ENCODE data around the gene GGA1. TPM values are rescaled to one million over a fixed set of nuclear protein-coding genes. Genes with fewer than 3 reads are reported as not detected.

Gene GGA1
- polyA plus RNA-seq, 1 of the 3 experiments (the other 2 are of a cell fraction) = 81.1 TPM

GRCh38 chr22:37604074-37604473 is 4.6 kb upstream of the GGA1 start:
- POLR2A ChIA-PET = no interaction called here
- TF ChIP-seq NFIC (IDR thresholded peaks at IDR 0.05; ENCODE audit: borderline replicate concordance) (no peak), IRF3 (IDR thresholded peaks at IDR 0.05; ENCODE audit: low read depth, low read length) (no peak), USF1 (IDR thresholded peaks at IDR 0.05; ENCODE audit: borderline replicate concordance, low read depth) (no peak), MEF2A (IDR thresholded peaks at IDR 0.05; ENCODE audit: borderline replicate concordance, low read depth) (no peak), GATA2 (CRISPR knock-in tag; IDR thresholded peaks at IDR 0.05) (no peak), TEAD4 (IDR thresholded peaks at IDR 0.05; ENCODE audit: borderline replicate concordance, insufficient read depth) (no peak), ELF1 (IDR thresholded peaks at IDR 0.05) (no peak), RCOR1 (IDR thresholded peaks at IDR 0.05; ENCODE audit: low read length) (no peak), REST (IDR thresholded peaks at IDR 0.05; ENCODE audit: low read depth, low read length) (no peak)
- CTCF ChIA-PET = interaction anchor here (0.6 to 3.2 kb wide), 4 partner anchors 12 to 77 kb away, joined by 3 to 15 read pairs (median 6); no protein-coding TSS in a partner anchor
- Histone ChIP-seq H4K20me1 (ENCODE audit: insufficient read depth) (no peaks in the 10 kb centered on the region), H3K4me3 (ENCODE audit: low read depth in 2 of 2, low read length in 1 of 2) (no peak overlapping the region), H3K4me1 (ENCODE audit: control insufficient read depth in 1 of 2, insufficient read depth in 2 of 2, low read depth in 1 of 2, low read length in 1 of 2) (peaks cover 0 to 4% of the 10 kb centered on the region in 2 experiments; a peak in 1 of 4 replicates), H3K9me3 (no peaks in the 10 kb centered on the region), H3K4me2 (no peak overlapping the region), H3F3A (replicated peaks; ENCODE audit: insufficient read depth) (peaks cover 10% of the 10 kb centered on the region), H3K36me3 (replicated peaks in 1 of 2; ENCODE audit: control insufficient read depth in 1 of 2, insufficient read depth in 2 of 2, low read length in 1 of 2) (no peaks in the 10 kb centered on the region), H3K9ac (no peak overlapping the region), H3K27ac (ENCODE audit: low read depth in 2 of 2, low read length in 1 of 2) (no peak overlapping the region), H2AFZ (ENCODE audit: low read depth) (no peak overlapping the region), H3K9me2 (no peaks in the 10 kb centered on the region), H3K79me2 (ENCODE audit: insufficient read depth) (peaks cover 2% of the 10 kb centered on the region; the same call in 1 of the 2 replicates), H3K27me3 (ENCODE audit: insufficient read depth) (no peaks in the 10 kb centered on the region)
- DNase-seq = no peak
- 92% methylated on average over 6 of the region's 6 CpGs for WGBS (ENCODE audit: low lambda C conversion rate)

- H3K4me1 ChIP-seq (ENCODE audit: control insufficient read depth in 1 of 2, insufficient read depth in 2 of 2, low read depth in 1 of 2, low read length in 1 of 2) = peaks cover 0 to 8% of the 10 kb centered on the region in 2 experiments; a peak in 1 of 4 replicates
- no peaks in the 10 kb centered on the region for H3K9me2 ChIP-seq
- H3K9me3 ChIP-seq = no peaks in the 10 kb centered on the region
- H3F3A ChIP-seq (replicated peaks; ENCODE audit: insufficient read depth) = peaks cover 14% of the 10 kb centered on the region
- no peak overlapping the region for H3K4me3 ChIP-seq (ENCODE audit: low read depth in 2 of 2, low read length in 1 of 2)
- ChIA-PET POLR2A (no interaction called here), CTCF (interaction anchor here (1.0 to 4.3 kb wide), 7 partner anchors 10 to 77 kb away, joined by 3 to 95 read pairs (median 8); no protein-coding TSS in a partner anchor)
- peaks cover 10% of the 10 kb centered on the region for H3K79me2 ChIP-seq (ENCODE audit: insufficient read depth)
- no peak overlapping the region for H3K9ac ChIP-seq
- no peak overlapping the region for H3K27ac ChIP-seq (ENCODE audit: low read depth in 2 of 2, low read length in 1 of 2)
- H2AFZ ChIP-seq (ENCODE audit: low read depth) = no peak overlapping the region
- H3K36me3 ChIP-seq (replicated peaks in 1 of 2; ENCODE audit: control insufficient read depth in 1 of 2, insufficient read depth in 2 of 2, low read length in 1 of 2) = no peaks in the 10 kb centered on the region
- H3K27me3 ChIP-seq (ENCODE audit: insufficient read depth) = no peaks in the 10 kb centered on the region
- DNase-seq = no peak
- no peak overlapping the region for H3K4me2 ChIP-seq
- WGBS (ENCODE audit: low lambda C conversion rate) = 70% methylated on average over 5 of the region's 5 CpGs
- no peaks in the 10 kb centered on the region for H4K20me1 ChIP-seq (ENCODE audit: insufficient read depth)
- TF ChIP-seq TAF1 (IDR thresholded peaks at IDR 0.05; ENCODE audit: borderline replicate concordance, low read depth, low read length) (no peak), SMC3 (IDR thresholded peaks at IDR 0.05; ENCODE audit: low read depth, low read length) (no peak), ZBTB33 (IDR thresholded peaks at IDR 0.05; ENCODE audit: borderline replicate concordance, low read depth) (no peak), NRF1 (IDR thresholded peaks at IDR 0.05; ENCODE audit: low read depth, low read length) (no peak), USF2 (IDR thresholded peaks at IDR 0.05; ENCODE audit: borderline replicate concordance, low read depth, low read length) (no peak), PBX3 (IDR thresholded peaks at IDR 0.05) (no peak), TCF12 (IDR thresholded peaks at IDR 0.05) (no peak), YY1 (IDR thresholded peaks at IDR 0.05; ENCODE audit: low read depth) (no peak), CHD2 (IDR thresholded peaks at IDR 0.05; ENCODE audit: low read length, partially characterized antibody) (no peak)
These were observed 3.8 kb upstream of the GGA1 start for GRCh38 chr22:37604875-37605274.
